Endothelial cell of umbilical vein (primary cell): ENCODE results near the gene DDX49. TPM values are rescaled to one million over a fixed set of nuclear protein-coding genes. Genes with fewer than 3 reads are reported as not detected.

ENCODE experiments used
- BruUV-seq: library from RNA; stranded (reverse); fragments of 400-500 nt; replicated peaks from 2 replicates; lab custom pipeline; 2021; lab: Mats Ljungman, UMichigan
- CTCF ChIA-PET: fragments of 300-600, 350-600 bp; sonication (Branson Sonifier 250); formaldehyde crosslinking; loops from one replicate; lab custom pipeline; 2021; ENCODE audit warnings: antibody characterized with exemption, inconsistent platforms; lab: Charles Lee
- POLR2A ChIA-PET: fragments of 300-600, 350-600 bp; sonication (Branson Sonifier 250); formaldehyde crosslinking; loops from one replicate; lab custom pipeline; 2021; ENCODE audit warnings: antibody characterized with exemption, inconsistent platforms; lab: Charles Lee
- DNase-seq: peaks from one replicate; pipeline ENCODE4 v3.0.0-alpha.2; 2011; ENCODE audit warnings: low read depth, low spot score
- FAIRE-seq: peaks from 2 replicates; lab custom pipeline; 2011; peaks lifted over from hg19 to GRCh38; lab: Jason Lieb, UNC
- H2AFZ ChIP-seq: 2 replicates; pipeline ENCODE4 v1.6.0; 2012; ENCODE audit warnings: low read depth, low read length, control low read depth, inconsistent platforms
- H3K27ac ChIP-seq: 2 replicates; pipeline ENCODE4 v1.5.1; 2011; ENCODE audit warnings: low read depth, mild to moderate bottlenecking, control low read depth, low read length, moderate library complexity; ENCODE audit not compliant: insufficient read depth
- H3K27me3 ChIP-seq, 2 experiments: 2 replicates each; pipeline versions ENCODE4 v1.6.0 to v1.6.1; 2011; ENCODE audit warnings: low read length in 2 of 2, mixed read lengths in 1 of 2; ENCODE audit not compliant: control insufficient read depth in 2 of 2, insufficient read depth in 2 of 2
- H3K36me3 ChIP-seq, 2 experiments: 2 replicates in 1 of 2; 3 replicates in 1 of 2; pipeline ENCODE4 v1.5.1; 2011; ENCODE audit warnings: low read length in 2 of 2, mild to moderate bottlenecking in 1 of 2, moderate library complexity in 1 of 2; ENCODE audit not compliant: control insufficient read depth in 2 of 2, insufficient read depth in 2 of 2; ENCODE audit errors: extremely low read depth in 1 of 2
- H3K4me1 ChIP-seq: 3 replicates; pipeline ENCODE4 v1.5.1; 2011; ENCODE audit warnings: mild to moderate bottlenecking, low read length; ENCODE audit not compliant: control insufficient read depth, insufficient read depth; ENCODE audit errors: extremely low read depth
- H3K4me2 ChIP-seq: 2 replicates; pipeline ENCODE4 v1.6.1; 2011; ENCODE audit warnings: low read length, control low read depth, mixed read lengths; ENCODE audit not compliant: insufficient read depth
- H3K4me3 ChIP-seq, 3 experiments: fragments of 200-600 bp in 1 of 3; sonication (generic), shearing (Covaris generic) in 1 of 3; replicated peaks in 1 of 3; 2 replicates each; pipeline ENCODE4 v1.5.1; 2011 to 2016; ENCODE audit warnings: control low read depth in 3 of 3, low read length in 3 of 3, mild to moderate bottlenecking in 2 of 3, inconsistent platforms in 1 of 3, low read depth in 1 of 3, moderate library complexity in 1 of 3; ENCODE audit not compliant: insufficient read depth in 1 of 3
- H3K79me2 ChIP-seq: 2 replicates; pipeline ENCODE4 v1.6.0; 2012; ENCODE audit warnings: low read length, inconsistent platforms; ENCODE audit not compliant: control insufficient read depth, insufficient read depth
- H3K9ac ChIP-seq: replicated peaks from 2 replicates; pipeline ENCODE3; 2011; ENCODE audit warnings: low read length, control low read depth; ENCODE audit not compliant: insufficient read depth; ENCODE audit errors: extremely low read depth
- H3K9me1 ChIP-seq: replicated peaks from 3 replicates; pipeline ENCODE4 v1.6.0; 2011; ENCODE audit warnings: mild to moderate bottlenecking, low read length; ENCODE audit not compliant: control insufficient read depth, insufficient read depth; ENCODE audit errors: extremely low read depth
- H3K9me3 ChIP-seq: replicated peaks from 2 replicates; pipeline ENCODE4 v1.5.1; 2012; ENCODE audit warnings: low read length, inconsistent platforms; ENCODE audit not compliant: control insufficient read depth, insufficient read depth
- H4K20me1 ChIP-seq: replicated peaks from 2 replicates; pipeline ENCODE3; 2011; ENCODE audit warnings: mild to moderate bottlenecking, low read length; ENCODE audit not compliant: control insufficient read depth, insufficient read depth; ENCODE audit errors: extremely low read depth
- CTCF ChIP-seq, 2 donors: IDR thresholded peaks; 1 replicate in 1 of 2; 2 replicates in 1 of 2; pipeline ENCODE4 v1.5.1; 2011; ENCODE audit warnings: low read length in 2 of 2, mild to moderate bottlenecking in 2 of 2, moderate library complexity in 2 of 2, control low read depth in 1 of 2, inconsistent platforms in 1 of 2, low read depth in 1 of 2; ENCODE audit not compliant: insufficient read depth in 1 of 2; ENCODE audit errors: extremely low read depth in 1 of 2
- EZH2 ChIP-seq: IDR thresholded peaks from 2 replicates; pipeline ENCODE4 v1.6.1; 2012; ENCODE audit warnings: borderline replicate concordance, low read depth, mild to moderate bottlenecking, moderate library complexity, low read length, inconsistent platforms; ENCODE audit not compliant: severe bottlenecking
- FOS ChIP-seq: IDR thresholded peaks from 2 replicates; pipeline ENCODE4 v1.6.1; 2011; ENCODE audit warnings: mild to moderate bottlenecking, low read length, moderate library complexity, borderline replicate concordance; ENCODE audit not compliant: insufficient read depth
- GATA2 ChIP-seq: IDR thresholded peaks from 2 replicates; pipeline ENCODE4 v1.7.0; 2011; ENCODE audit warnings: low read depth, mild to moderate bottlenecking, moderate library complexity, mixed read lengths, low read length; ENCODE audit not compliant: insufficient read length, insufficient read depth
- JUN ChIP-seq: IDR thresholded peaks from 2 replicates; pipeline ENCODE4 v1.6.1; 2011; ENCODE audit warnings: borderline replicate concordance, low read depth; ENCODE audit not compliant: insufficient read length, insufficient read depth
- MAX ChIP-seq: IDR thresholded peaks from 2 replicates; pipeline ENCODE4 v1.6.1; 2011; ENCODE audit not compliant: insufficient read depth, insufficient read length
- MYC ChIP-seq: IDR thresholded peaks from one replicate; pipeline ENCODE4 v1.6.1; 2011; ENCODE audit warnings: mild to moderate bottlenecking, low read depth, low read length
- POLR2A ChIP-seq: IDR thresholded peaks from 2 replicates; pipeline ENCODE4 v1.6.1; 2012; ENCODE audit warnings: low read depth, mild to moderate bottlenecking, control low read depth, low read length
- POLR2AphosphoS5 ChIP-seq: IDR thresholded peaks from 2 replicates; pipeline ENCODE4 v1.6.1; 2012; ENCODE audit warnings: low read depth, mild to moderate bottlenecking, control low read depth, low read length, moderate library complexity; ENCODE audit not compliant: insufficient read depth
- dilution Hi-C: fragments of 300-500 bp; cut with MboI; formaldehyde crosslinking; loops from one replicate; pipeline ENCODE4 v1.15.0; 2019; ENCODE audit warnings: low sequenced_read_pairs; ENCODE audit not compliant: extremely low pct_ligation_motif_present
- intact Hi-C: fragments of 100-400 bp; cut with micrococcal nuclease; formaldehyde crosslinking; loops from one replicate; pipeline ENCODE4 v1.10.0; 2022
- polyA plus RNA-seq, 4 experiments: library from polyadenylated mRNA; depleted of rRNA in 3 of 4; stranded (reverse) in 3 of 4; unstranded in 1 of 4; fragments of >200 nt; gene quantifications; 2 replicates each; pipeline versions ENCODE4 v1.2.1 to v1.2.3, GENCODE V29; 2011 to 2012; ENCODE audit warnings: missing spikeins in 1 of 4
- total RNA-seq: library from RNA; stranded (reverse); gene quantifications from 2 replicates; pipeline ENCODE4 v1.2.3, GENCODE V29; 2021

Gene DDX49
- total and polyA plus RNA-seq, 2 donors (not counting 3 experiments of a cell fraction or from before 2014, with no cell fraction given): 51.9 to 60.1 TPM

DNA sequence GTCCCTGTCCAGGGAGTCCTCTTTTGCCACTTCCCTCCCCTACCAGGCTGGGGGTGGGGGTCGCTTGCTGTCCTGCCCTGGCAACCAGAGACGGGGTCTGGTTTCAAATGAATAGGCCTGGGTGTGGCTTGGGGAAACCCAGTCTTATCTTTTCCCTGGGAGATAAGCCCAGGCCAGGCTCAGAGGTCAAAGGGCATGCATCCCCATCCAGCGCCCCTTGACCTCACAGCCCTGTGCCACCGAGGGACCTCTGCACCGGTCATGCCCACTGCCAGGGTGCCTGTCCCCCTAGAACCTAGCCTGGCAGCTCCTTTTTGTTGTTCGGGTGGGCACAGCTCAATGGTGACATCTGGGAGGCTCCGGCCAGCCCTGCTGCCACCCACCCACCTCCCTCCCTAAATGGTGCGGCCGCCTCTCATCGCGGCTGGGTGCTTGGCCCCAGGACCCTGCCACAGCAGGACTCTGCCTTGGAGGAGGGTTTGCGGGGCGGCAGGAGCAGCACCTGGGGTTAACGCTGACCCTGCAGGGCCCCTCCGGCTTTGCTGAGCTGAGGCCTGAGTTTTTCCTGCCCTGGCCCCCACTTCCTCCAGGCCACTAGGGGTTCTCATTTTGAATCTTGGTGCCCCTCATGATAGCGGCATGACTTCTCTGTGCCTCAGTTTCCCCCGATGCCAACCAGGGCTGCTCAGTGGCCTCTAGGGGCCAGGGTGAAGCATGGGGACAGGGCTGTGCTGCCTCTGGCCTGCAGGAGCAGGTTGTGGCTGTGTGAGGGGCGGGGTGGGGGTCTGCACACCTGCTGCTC lies 20.7 kb upstream of the DDX49 start:
- no TSS peak for BruUV-seq
- Histone ChIP-seq H3K9ac (no peak overlapping the region), H3K4me1 (no peaks in the 10 kb centered on the region), H3K4me2 (no peak overlapping the region), H3K4me3 (no peak overlapping the region), H2AFZ (no peak overlapping the region), H3K9me1 (no peaks in the 10 kb centered on the region), H3K9me3 (no peaks in the 10 kb centered on the region), H3K79me2 (no peaks in the 10 kb centered on the region), H3K27ac (no peak overlapping the region), H3K36me3 (peaks cover 0 to 17% of the 10 kb centered on the region in 2 experiments), H3K27me3 (peaks cover 0 to 2% of the 10 kb centered on the region in 2 experiments), H4K20me1 (no peaks in the 10 kb centered on the region)
- ChIA-PET POLR2A (no interaction called here), CTCF (interaction anchor here (1.1 to 1.6 kb wide), 3 partner anchors 17 to 52 kb away, joined by 3 read pairs; no protein-coding TSS in a partner anchor)
- intact Hi-C loops: loop anchor here (5.0 kb wide), 1 partner anchor 73 kb away; no protein-coding TSS in a partner anchor
- dilution Hi-C loops: no loop called here
- DNase-seq (no peak), FAIRE-seq (no peak)
- no peak for TF ChIP-seq MAX
- TF ChIP-seq POLR2AphosphoS5: no peak
- TF ChIP-seq CTCF (IDR thresholded peaks at IDR 0.05; ENCODE audit: extremely low read depth in 1 of 2, insufficient read depth in 1 of 2, low read depth in 1 of 2, low read length in 2 of 2): no peak
- no peak for TF ChIP-seq EZH2
- TF ChIP-seq GATA2: no peak
- TF ChIP-seq JUN: no peak
- TF ChIP-seq FOS: no peak
- no peak for TF ChIP-seq POLR2A
- TF ChIP-seq MYC: no peak
